Mesodermal cell (in vitro differentiated cells): Measurements from ENCODE around the gene CATSPERB.
A peak's percentile ranks its signal among the peaks of the same experiment; 100 is the strongest.

ENCODE experiments used
- H3K27ac ChIP-seq: 2 replicates; pipeline ENCODE4 v1.7.0; 2013; ENCODE audit warnings: mild to moderate bottlenecking, low read depth, low read length, moderate library complexity; ENCODE audit not compliant: severe bottlenecking
- H3K36me3 ChIP-seq: 2 replicates; pipeline ENCODE4 v1.7.1; 2013; ENCODE audit warnings: mild to moderate bottlenecking, low read length, moderate library complexity; ENCODE audit not compliant: control insufficient read depth, insufficient read depth
- H3K4me1 ChIP-seq: one replicate; pipeline ENCODE4 v1.7.1; 2013; ENCODE audit warnings: mild to moderate bottlenecking, low read length; ENCODE audit not compliant: insufficient read depth, control insufficient read depth, poor library complexity, severe bottlenecking
- H3K4me3 ChIP-seq: 2 replicates; pipeline ENCODE4 v1.7.0; 2013; ENCODE audit warnings: low read length, control low read depth, mild to moderate bottlenecking; ENCODE audit not compliant: insufficient read depth, poor library complexity, severe bottlenecking; ENCODE audit errors: extremely low read depth
- H3K9me3 ChIP-seq: 2 replicates; pipeline ENCODE4 v1.7.1; 2013; ENCODE audit warnings: mild to moderate bottlenecking, low read length, moderate library complexity; ENCODE audit not compliant: control insufficient read depth
- WGBS, 2 experiments: methylation state at CpG; one replicate each; pipeline ENCODE4 v1.1.5; 2013; ENCODE audit warnings: missing lambda C conversion rate in 2 of 2; ENCODE audit not compliant: insufficient coverage in 2 of 2; 5-methylcytosine and 5-hydroxymethylcytosine counted together

The CATSPERB gene

DNA sequence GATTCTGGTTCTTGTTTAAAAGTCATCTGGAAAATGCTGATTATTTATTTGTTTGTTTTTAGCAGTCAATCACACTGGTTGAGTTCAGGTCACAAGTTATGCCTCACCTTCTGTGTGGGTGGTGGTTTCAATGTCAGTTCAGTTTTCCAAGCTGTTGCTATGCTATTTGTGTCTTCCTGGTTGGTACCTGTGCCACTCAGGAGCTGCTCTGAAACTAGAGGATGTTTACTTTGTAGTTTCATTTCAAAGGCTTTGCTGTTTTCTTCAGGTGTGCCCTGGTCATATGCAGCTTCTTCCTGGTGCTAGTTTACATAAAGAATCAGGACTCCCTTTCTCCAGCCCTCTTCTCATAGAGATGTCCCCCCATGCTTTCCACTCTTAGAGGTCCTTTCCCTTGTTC, 146.0 kb downstream of the CATSPERB start:
- Histone ChIP-seq H3K9me3 (no peaks in the 10 kb centered on the region), H3K36me3 (no peaks in the 10 kb centered on the region), H3K27ac (no peak overlapping the region), H3K4me3 (no peak overlapping the region), H3K4me1 (no peaks in the 10 kb centered on the region)

DNA sequence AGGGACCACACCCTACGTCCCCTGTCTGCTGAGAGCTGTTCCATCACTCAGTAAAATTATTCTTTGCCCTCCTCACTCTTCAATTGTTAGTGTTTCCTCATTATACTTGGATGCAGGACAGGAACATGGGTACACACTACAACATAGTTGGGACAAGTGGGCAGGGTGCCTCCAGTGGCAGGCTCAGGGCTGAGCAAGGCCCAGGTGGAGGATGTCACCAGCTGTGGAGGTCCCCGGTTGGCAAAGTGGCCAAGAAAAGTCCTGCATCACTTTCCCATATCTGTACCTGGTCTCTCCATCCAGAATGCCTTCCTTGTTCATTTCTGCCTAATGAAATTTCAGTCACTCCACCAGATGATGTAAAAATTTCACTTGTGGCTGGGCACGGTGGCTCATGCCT, 149.1 kb downstream of the CATSPERB start:
- H3K9me3 ChIP-seq = peaks cover under 1% of the 10 kb centered on the region

DNA sequence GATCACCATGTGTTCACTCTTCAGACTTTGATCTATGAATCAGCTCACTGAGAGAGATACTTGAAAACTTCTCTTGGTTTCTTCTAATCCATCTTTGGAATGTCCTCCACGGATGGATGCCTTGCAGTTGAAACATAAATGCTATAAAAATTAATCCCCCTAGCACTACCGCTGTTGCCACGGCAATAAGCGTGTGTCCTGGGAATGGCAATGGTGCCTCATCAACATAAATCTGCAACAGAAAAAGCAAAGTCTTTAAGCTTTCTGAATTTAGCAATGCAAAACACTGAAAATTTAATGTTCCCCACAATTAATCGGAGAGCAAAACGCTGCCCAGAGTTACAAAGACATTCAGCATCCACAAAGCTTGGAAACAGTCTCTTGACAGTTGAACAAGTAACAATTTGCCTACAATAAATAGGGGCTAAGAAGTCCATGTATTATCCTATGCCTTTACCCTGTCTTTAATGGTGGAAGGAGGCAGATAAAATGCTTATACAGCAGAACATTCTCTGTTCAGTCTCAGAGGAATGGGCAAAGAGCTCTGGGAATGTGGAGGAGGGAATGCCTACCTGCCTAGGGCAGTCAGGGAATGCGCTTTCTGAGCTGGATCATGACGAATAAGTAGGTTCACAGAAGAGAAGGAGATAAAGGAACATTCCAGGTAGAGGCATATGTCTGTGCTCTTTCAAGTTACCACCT, 150.9 kb downstream of the CATSPERB start:
- H3K36me3 ChIP-seq = no peaks in the 10 kb centered on the region
- H3K27ac ChIP-seq = no peak overlapping the region
- no peak overlapping the region for H3K4me3 ChIP-seq
- H3K9me3 ChIP-seq = peaks cover 5% of the 10 kb centered on the region
- H3K4me1 ChIP-seq = no peaks in the 10 kb centered on the region
- 47 to 58% methylated on average over 6 to 8 of the region's 8 CpGs for WGBS, 2 experiments

More for the DNA sequence above, 149.1 kb downstream of the CATSPERB start:
- Histone ChIP-seq H3K4me3 (no peak overlapping the region), H3K27ac (no peak overlapping the region), H3K4me1 (no peaks in the 10 kb centered on the region), H3K36me3 (no peaks in the 10 kb centered on the region)
- 75 to 80% methylated on average over 2 of the region's 3 CpGs for WGBS, 2 experiments

DNA sequence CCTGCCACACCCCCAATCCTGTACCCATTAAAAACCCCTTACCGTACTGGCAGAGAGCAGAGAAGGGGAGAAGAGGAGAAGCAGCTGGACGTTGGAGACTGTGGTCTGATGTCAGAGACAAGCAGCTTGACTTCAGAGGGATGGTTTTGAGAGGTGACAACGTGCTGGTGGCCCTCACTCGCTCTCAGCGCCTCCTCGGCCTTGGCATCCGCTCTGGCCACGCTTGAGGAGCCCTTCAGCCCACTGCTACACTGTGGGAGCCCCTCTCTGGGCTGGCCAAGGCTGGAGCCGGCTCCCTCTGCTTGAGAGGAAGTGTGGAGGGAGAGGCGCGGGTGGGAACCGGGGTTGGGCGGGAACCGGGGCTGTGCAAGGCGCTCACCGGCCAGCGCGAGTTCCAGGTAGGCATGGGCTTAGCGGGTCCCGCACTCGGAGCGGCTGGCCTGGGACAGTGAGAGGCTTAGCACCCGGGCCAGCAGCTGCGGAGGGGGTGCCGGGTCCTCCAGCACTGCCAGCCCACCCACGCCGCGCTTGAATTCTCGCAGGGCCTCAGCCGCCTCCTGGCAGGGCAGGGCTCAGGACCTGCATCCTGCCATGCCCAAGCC, 154.2 kb downstream of the CATSPERB start:
- Histone ChIP-seq H3K4me1 (no peaks in the 10 kb centered on the region), H3K27ac (no peak overlapping the region), H3K9me3 (peaks cover 5% of the 10 kb centered on the region), H3K36me3 (no peaks in the 10 kb centered on the region), H3K4me3 (no peak overlapping the region)
- 83 to 88% methylated on average over 17 to 27 of the region's 30 CpGs for WGBS, 2 experiments

DNA sequence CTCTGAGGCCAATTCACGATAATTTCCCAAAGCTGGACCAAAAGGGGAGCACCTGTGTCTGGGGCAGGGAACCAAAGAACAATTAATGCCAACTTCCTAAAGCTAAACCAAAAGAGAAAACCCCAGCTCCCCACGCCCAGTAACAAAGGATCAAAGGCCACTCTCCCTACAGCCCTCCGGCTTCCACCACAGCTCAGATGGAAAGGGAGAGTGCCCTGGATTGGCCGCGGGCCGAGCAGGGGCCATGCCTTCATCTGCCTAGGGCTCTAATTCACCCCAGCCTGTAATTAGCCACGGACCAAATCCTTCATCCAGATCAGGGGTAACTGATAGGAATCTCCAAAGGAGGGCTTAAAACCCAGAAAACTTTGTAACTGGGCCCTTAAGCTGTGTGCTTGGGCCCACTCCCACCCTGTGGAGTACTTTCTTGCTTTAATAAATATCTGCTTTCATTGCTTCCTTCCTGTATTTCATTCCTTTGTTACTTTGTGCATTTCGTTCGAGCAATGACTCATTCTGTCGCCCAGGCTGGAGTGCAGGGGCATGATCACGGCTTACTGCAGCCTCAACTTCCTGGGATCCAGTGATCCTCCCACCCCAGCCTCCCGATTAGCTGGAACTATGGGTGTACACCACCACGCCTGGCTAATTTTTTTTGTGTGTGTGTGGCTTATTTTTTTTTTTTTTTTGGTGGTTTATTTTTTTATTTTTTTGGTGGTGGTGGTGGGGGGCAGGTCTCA, 156.2 kb downstream of the CATSPERB start:
- Histone ChIP-seq H3K4me1 (no peaks in the 10 kb centered on the region), H3K4me3 (no peak overlapping the region), H3K9me3 (peaks cover 5% of the 10 kb centered on the region), H3K27ac (no peak overlapping the region), H3K36me3 (no peaks in the 10 kb centered on the region)
- 67 to 68% methylated on average over 4 to 5 of the region's 13 CpGs for WGBS, 2 experiments

DNA sequence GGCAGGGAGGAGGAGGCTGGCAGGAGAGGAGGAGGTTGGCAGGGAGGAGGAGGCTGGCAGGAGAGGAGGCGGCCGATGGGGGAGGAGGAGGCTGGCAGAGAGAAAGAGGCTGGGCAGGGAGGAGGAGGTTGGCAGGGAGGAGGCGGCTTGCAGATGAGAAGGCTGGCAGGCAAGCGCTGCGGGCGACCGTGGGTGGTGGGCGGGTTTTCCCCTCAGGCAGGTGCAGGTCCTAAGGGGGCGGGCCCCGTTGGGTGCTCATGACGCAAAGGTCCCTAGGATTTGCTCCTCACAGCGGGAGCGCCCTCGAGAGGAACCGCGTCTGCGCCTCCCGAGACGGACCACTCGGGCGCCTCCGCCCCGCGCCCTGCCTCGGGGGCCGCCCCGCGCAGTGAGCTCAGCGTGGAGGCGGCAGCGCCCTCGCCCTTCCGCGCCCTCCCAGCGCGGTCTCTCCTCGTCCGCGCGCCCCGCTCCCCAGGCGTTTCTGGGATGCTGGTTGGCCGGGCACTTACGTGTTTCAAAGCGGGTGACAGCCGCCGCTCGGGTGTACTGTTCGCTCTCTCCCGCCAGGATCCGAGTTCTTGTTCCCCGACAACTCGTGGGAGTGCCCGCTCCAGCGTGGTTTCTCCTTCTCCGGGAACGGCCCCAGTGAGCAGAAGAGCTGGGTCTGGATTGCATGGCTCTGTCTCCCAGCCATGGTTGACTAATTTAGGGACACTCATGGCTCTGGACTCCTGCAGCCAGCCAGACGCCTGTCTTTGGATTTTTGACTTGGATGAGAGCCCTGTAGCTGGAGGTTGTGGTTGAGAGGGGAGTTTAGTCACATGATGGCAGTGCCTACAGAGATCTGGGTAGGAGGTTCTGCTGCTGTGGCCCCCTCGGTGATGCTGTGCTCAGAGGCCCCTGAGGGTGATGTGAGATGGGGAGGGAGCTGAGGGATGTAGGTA, 157.7 kb downstream of the CATSPERB start:
- Histone ChIP-seq H3K4me3 (peak overlapping the region; percentile 35), H3K27ac (no peak overlapping the region), H3K36me3 (no peaks in the 10 kb centered on the region), H3K9me3 (peaks cover 5% of the 10 kb centered on the region), H3K4me1 (no peaks in the 10 kb centered on the region)
- WGBS, 2 experiments = 2 to 5% methylated on average over 43 to 59 of the region's 59 CpGs

DNA sequence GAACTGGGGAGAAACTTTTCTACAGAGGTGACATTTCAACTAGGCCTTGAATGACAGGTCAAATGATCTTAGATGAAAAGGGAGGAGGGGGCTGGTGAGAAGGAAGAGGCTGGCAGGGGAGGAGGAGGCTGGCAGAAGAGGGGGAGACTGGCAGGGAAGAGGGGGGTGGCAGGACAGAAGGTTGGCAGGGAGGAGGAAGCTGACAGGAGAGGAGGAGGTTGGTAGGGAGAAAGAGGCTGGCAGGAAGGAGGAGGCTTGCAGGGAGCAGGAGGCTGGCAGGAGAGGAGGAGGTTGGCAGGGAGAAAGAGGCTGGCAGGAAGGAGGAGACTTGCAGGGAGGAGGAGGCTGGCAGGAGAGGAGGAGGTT, 158.4 kb downstream of the CATSPERB start:
- H3K4me3 ChIP-seq = peak overlapping the region; percentile 35
- H3K36me3 ChIP-seq = no peaks in the 10 kb centered on the region
- no peak overlapping the region for H3K27ac ChIP-seq
- H3K9me3 ChIP-seq = peaks cover 5% of the 10 kb centered on the region
- H3K4me1 ChIP-seq = no peaks in the 10 kb centered on the region

DNA sequence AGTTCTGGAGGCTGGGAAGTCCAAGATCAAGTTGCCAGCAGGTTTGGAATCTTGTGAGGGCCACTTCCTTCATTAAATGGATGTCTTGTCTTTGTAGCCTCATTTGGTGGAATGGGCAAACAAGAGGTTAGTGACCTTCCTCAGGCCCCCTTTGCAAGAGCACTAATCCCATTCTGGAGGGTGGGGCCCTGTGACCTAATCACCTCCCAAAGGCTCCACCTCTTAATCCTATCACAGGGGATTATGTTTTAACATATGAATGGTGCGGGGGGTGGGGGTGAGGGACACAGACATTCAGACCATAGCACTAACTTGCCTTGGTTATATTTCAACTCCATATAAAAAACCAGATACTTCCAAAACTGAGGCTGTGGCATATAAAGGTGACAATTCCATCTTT, 161.9 kb downstream of the CATSPERB start:
- no CpG with 5 or more reads among the region's 1 CpG for WGBS, 2 experiments
- H3K27ac ChIP-seq = no peak overlapping the region

DNA sequence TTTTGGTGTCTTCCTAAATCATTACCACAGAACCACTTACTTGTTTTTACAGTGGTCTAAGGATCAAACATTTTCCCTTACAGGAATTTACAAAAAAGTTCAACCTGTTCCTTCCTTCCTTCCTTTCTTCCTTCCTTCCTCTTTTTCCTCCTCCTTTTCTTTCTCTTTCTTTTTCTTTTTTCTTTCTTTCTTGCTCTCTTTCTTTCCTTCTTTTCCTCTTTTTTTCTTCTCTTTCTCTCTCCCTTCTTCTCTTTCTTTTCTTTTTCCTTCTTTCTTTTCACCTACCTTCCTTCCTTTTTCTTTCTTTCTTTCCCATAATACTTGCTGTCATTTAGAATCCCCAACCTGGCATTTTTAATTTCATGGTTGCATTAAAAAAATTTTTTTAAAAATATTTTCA, 162.6 kb downstream of the CATSPERB start:
- Histone ChIP-seq H3K4me3 (no peak overlapping the region), H3K27ac (no peak overlapping the region), H3K4me1 (no peaks in the 10 kb centered on the region), H3K36me3 (no peaks in the 10 kb centered on the region), H3K9me3 (no peaks in the 10 kb centered on the region)

More for the DNA sequence above, 161.9 kb downstream of the CATSPERB start:
- Histone ChIP-seq H3K4me3 (no peak overlapping the region), H3K4me1 (no peaks in the 10 kb centered on the region), H3K9me3 (no peaks in the 10 kb centered on the region), H3K36me3 (no peaks in the 10 kb centered on the region)

DNA sequence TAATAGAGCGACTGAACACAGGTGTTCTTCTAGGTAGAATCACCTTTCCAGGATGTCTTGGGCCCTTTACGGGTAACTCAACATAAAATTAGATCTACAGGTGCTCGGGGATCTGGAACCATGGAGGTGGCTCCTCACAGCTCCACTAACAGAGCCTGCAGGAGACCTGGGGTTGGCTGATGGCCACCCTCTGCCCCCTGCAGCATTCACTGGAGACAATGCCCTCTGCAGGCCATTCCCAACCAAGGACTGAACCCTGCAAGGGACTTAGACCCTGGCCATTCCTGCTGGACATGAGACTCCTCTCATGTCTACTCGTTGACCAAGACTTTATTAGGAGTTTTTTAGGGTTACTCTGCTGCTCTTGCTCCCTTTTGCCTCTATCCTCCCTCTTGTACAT, 163.3 kb downstream of the CATSPERB start:
- 79 to 92% methylated on average over 2 to 4 of the region's 4 CpGs for WGBS, 2 experiments

More for the DNA sequence above, 163.3 kb downstream of the CATSPERB start:
- Histone ChIP-seq H3K36me3 (no peaks in the 10 kb centered on the region), H3K27ac (no peak overlapping the region), H3K4me1 (no peaks in the 10 kb centered on the region), H3K4me3 (no peak overlapping the region), H3K9me3 (no peaks in the 10 kb centered on the region)
